Measurements from ENCODE around the gene DVL2. TPM values are rescaled to one million over a fixed set of nuclear protein-coding genes. Genes with fewer than 3 reads are reported as not detected.

DVL2 gene
- total RNA-seq, 1 donor from 2014 or later, result 79.1 TPM

GRCh38 chr17:7229504-7229903 lies 4.8 kb downstream of the DVL2 start:
- Mint-ChIP-seq H3K27me3 (ENCODE audit: unreplicated experiment) (peaks cover 17% of the 10 kb centered on the region), H3K4me3 (ENCODE audit: unreplicated experiment) (no peak overlapping the region), H3K27ac (ENCODE audit: unreplicated experiment) (no peak overlapping the region), H3K36me3 (ENCODE audit: unreplicated experiment) (no peaks in the 10 kb centered on the region), H3K9me3 (ENCODE audit: unreplicated experiment) (peaks cover 10% of the 10 kb centered on the region), H3K4me1 (ENCODE audit: low read depth, unreplicated experiment) (peaks cover 11% of the 10 kb centered on the region)
- no peak for DNase-seq
- TF ChIP-seq CTCF (IDR thresholded peaks at IDR 0.05; ENCODE audit: partially characterized antibody, unreplicated experiment), result no peak

GRCh38 chr17:7228920-7229319 lies 5.4 kb downstream of the DVL2 start:
- peaks cover 14% of the 10 kb centered on the region for H3K27me3 Mint-ChIP-seq (ENCODE audit: unreplicated experiment)
- TF ChIP-seq CTCF (IDR thresholded peaks at IDR 0.05; ENCODE audit: partially characterized antibody, unreplicated experiment), result no peak
- no peak for DNase-seq
- H3K9me3 Mint-ChIP-seq (ENCODE audit: unreplicated experiment), result peaks cover 8% of the 10 kb centered on the region
- no peaks in the 10 kb centered on the region for H3K36me3 Mint-ChIP-seq (ENCODE audit: unreplicated experiment)
- no peak overlapping the region for H3K27ac Mint-ChIP-seq (ENCODE audit: unreplicated experiment)
- no peak overlapping the region for H3K4me3 Mint-ChIP-seq (ENCODE audit: unreplicated experiment)
- peaks cover 12% of the 10 kb centered on the region for H3K4me1 Mint-ChIP-seq (ENCODE audit: low read depth, unreplicated experiment)

GRCh38 chr17:7226721-7227710 lies 7.3 kb downstream of the DVL2 start:
- Mint-ChIP-seq H3K9me3 (ENCODE audit: unreplicated experiment) (peaks cover 2% of the 10 kb centered on the region), H3K4me3 (ENCODE audit: unreplicated experiment) (no peak overlapping the region), H3K27me3 (ENCODE audit: unreplicated experiment) (peaks cover 13% of the 10 kb centered on the region), H3K36me3 (ENCODE audit: unreplicated experiment) (no peaks in the 10 kb centered on the region), H3K4me1 (ENCODE audit: low read depth, unreplicated experiment) (peaks cover 9% of the 10 kb centered on the region), H3K27ac (ENCODE audit: unreplicated experiment) (no peak overlapping the region)
- DNase-seq, result no peak
- no peak for TF ChIP-seq CTCF (IDR thresholded peaks at IDR 0.05; ENCODE audit: partially characterized antibody, unreplicated experiment)

- no peaks in the 10 kb centered on the region for H3K36me3 Mint-ChIP-seq (ENCODE audit: unreplicated experiment)
- no peak for TF ChIP-seq CTCF (IDR thresholded peaks at IDR 0.05; ENCODE audit: partially characterized antibody, unreplicated experiment)
- H3K4me3 Mint-ChIP-seq (ENCODE audit: unreplicated experiment), result no peak overlapping the region
- peaks cover 17% of the 10 kb centered on the region for H3K27me3 Mint-ChIP-seq (ENCODE audit: unreplicated experiment)
- DNase-seq, result no peak
- peaks cover 7% of the 10 kb centered on the region for H3K4me1 Mint-ChIP-seq (ENCODE audit: low read depth, unreplicated experiment)
- peaks cover 6% of the 10 kb centered on the region for H3K9me3 Mint-ChIP-seq (ENCODE audit: unreplicated experiment)
- H3K27ac Mint-ChIP-seq (ENCODE audit: unreplicated experiment), result no peak overlapping the region
These were observed 8.5 kb downstream of the DVL2 start for GRCh38 chr17:7225711-7226331.
